Stomach (tissue), 9 donors: Measurements from ENCODE around the gene MLYCD. TPM values are rescaled to one million over a fixed set of nuclear protein-coding genes. Genes with fewer than 3 reads are reported as not detected.

Source experiments
- DNase-seq, 2 donors: peaks; one replicate each; pipeline versions ENCODE4 v3.0.0 to v3.0.0-alpha.2; 2013 to 2019
- H3K27ac ChIP-seq, 5 donors: fragments of 200-600 bp in 4 of 5; sonication (generic) in 4 of 5; one replicate each; pipeline ENCODE4 v1.5.1; 2013 to 2019; ENCODE audit warnings: mild to moderate bottlenecking in 1 of 5, moderate library complexity in 1 of 5
- H3K27me3 ChIP-seq, 3 donors: fragments of 200-600 bp; sonication (generic); one replicate each; pipeline ENCODE4 v1.5.1; 2017 to 2019; ENCODE audit warnings: mixed run types in 1 of 3
- H3K36me3 ChIP-seq, 4 donors: fragments of 200-600 bp; sonication (generic); 1 replicate in 3 of 4; 2 replicates in 1 of 4; pipeline ENCODE4 v1.5.1; 2016 to 2019
- H3K4me1 ChIP-seq, 4 donors: fragments of 200-600 bp; sonication (generic); one replicate each; pipeline ENCODE4 v1.5.1; 2016 to 2019
- H3K4me3 ChIP-seq, 4 donors: fragments of 200-600 bp; sonication (generic) in 3 of 4; one replicate each; pipeline ENCODE4 v1.5.1; 2016 to 2019; ENCODE audit warnings: mild to moderate bottlenecking in 1 of 4
- H3K9me3 ChIP-seq, 4 donors: fragments of 200-600 bp; sonication (generic); one replicate each; pipeline ENCODE4 v1.5.1; 2016 to 2019
- CTCF ChIP-seq, 7 experiments: fragments of 450-650 bp in 4 of 7; fragments of 200-600 bp in 3 of 7; sonication (generic) in 3 of 7; IDR thresholded peaks; one replicate each; pipeline ENCODE4 v1.5.1; 2016 to 2019; ENCODE audit warnings: antibody characterized with exemption in 7 of 7, control low read depth in 2 of 7, mild to moderate bottlenecking in 1 of 7
- EP300 ChIP-seq: sonication (generic); formaldehyde crosslinking; IDR thresholded peaks from one replicate; pipeline ENCODE4 v1.6.1; 2017; ENCODE audit warnings: antibody characterized with exemption
- POLR2A ChIP-seq, 4 donors: fragments of 450-650 bp; IDR thresholded peaks; one replicate each; pipeline ENCODE4 v1.6.1; 2016; ENCODE audit warnings: antibody characterized with exemption in 4 of 4, control low read depth in 2 of 4, mild to moderate bottlenecking in 1 of 4, moderate library complexity in 1 of 4
- POLR2AphosphoS5 ChIP-seq, 3 donors: sonication (generic); formaldehyde crosslinking; IDR thresholded peaks; one replicate each; pipeline ENCODE4 v1.6.1; 2016; ENCODE audit warnings: antibody characterized with exemption in 3 of 3
- WGBS, 5 donors: extraction: QIAGEN DNeasy Blood & Tissue Kit in 3 of 5; methylation state at CpG; one replicate each; pipeline versions ENCODE4 v1.1.5 to v1.1.7; 2013 to 2018; 5-methylcytosine and 5-hydroxymethylcytosine counted together
- intact Hi-C: fragments of 100-400 bp; cut with DNase I; formaldehyde crosslinking; loops from one replicate; pipeline ENCODE4 v1.15.1; 2023; ENCODE audit warnings: low total_unique reads
- polyA plus RNA-seq, 3 donors: library from polyadenylated mRNA; stranded (reverse); fragments of 200-250 nt; gene quantifications; one replicate each; pipeline ENCODE4 v1.2.3, GENCODE V29; 2013
- total RNA-seq, 5 donors: library from RNA; depleted of rRNA; stranded (reverse); fragments of >200 nt; gene quantifications; one replicate each; pipeline versions ENCODE4 v1.1.0 to v1.2.3, GENCODE V29; 2014 to 2016
- donor health status: healthy with polysubstance abuse.
- donor health status: Bipolar disorder and iron deficiency.
- donor health status: healthy.

Gene MLYCD
- total and polyA plus RNA-seq, 8 donors: 2.9 to 43.8 (median 14.4) TPM

- Histone ChIP-seq H3K27me3 (no peaks in the 10 kb centered on the region), H3K9me3 (peaks cover 0 to 14% (median 9%) of the 10 kb centered on the region in 4 donors), H3K27ac (no peak overlapping the region), H3K4me3 (no peak overlapping the region), H3K36me3 (no peaks in the 10 kb centered on the region), H3K4me1 (peaks cover 10 to 19% (median 16%) of the 10 kb centered on the region in 4 donors)
- intact Hi-C loops: no loop called here
- no peak for DNase-seq
- 72 to 88% (median 77%) methylated on average over 4 of the region's 4 CpGs for WGBS, 5 donors
- no peak for TF ChIP-seq CTCF (IDR thresholded peaks at IDR 0.05)
Measured at GRCh38 chr16:83895243-83895642, 3.7 kb upstream of the MLYCD start.

GRCh38 chr16:83895942-83896341 lies 3.0 kb upstream of the MLYCD start:
- Histone ChIP-seq H3K27me3 (no peaks in the 10 kb centered on the region), H3K4me3 (no peak overlapping the region), H3K9me3 (peaks cover 0 to 10% (median 9%) of the 10 kb centered on the region in 4 donors), H3K27ac (no peak overlapping the region), H3K4me1 (peaks cover 15 to 25% (median 23%) of the 10 kb centered on the region in 4 donors), H3K36me3 (no peaks in the 10 kb centered on the region)
- DNase-seq: no peak
- TF ChIP-seq CTCF (IDR thresholded peaks at IDR 0.05) (no peak), POLR2AphosphoS5 (IDR thresholded peaks at IDR 0.05) (no peak)
- intact Hi-C loops: no loop called here
- 79 to 89% (median 84%) methylated on average over 3 of the region's 3 CpGs for WGBS, 5 donors

GRCh38 chr16:83899272-83899897 lies 470 bp downstream of the MLYCD start:
- Histone ChIP-seq H3K27me3 (no peaks in the 10 kb centered on the region), H3K27ac (peak overlapping the region; percentile 94 to 98 (median 96)), H3K36me3 (no peaks in the 10 kb centered on the region), H3K4me1 (peaks cover 17 to 58% (median 41%) of the 10 kb centered on the region in 4 donors), H3K9me3 (no peaks in the 10 kb centered on the region), H3K4me3 (peak overlapping the region; percentile 74 to 91 (median 88))
- whole genome bisulfite sequencing, 5 donors: 0 to 1% (median 1%) methylated on average over 9 to 73 of the region's 73 CpGs
- intact Hi-C loops: no loop called here
- TF ChIP-seq POLR2AphosphoS5 (IDR thresholded peaks at IDR 0.05): peak in 1 of 3 donors; percentile 25
- TF ChIP-seq POLR2A (IDR thresholded peaks at IDR 0.05): no peak
- peak; percentile 61 to 85 for DNase-seq

GRCh38 chr16:83899978-83900377 lies 1.1 kb downstream of the MLYCD start:
- Histone ChIP-seq H3K27ac (peak overlapping the region in 4 of 5 donors; percentile 95 to 98 (median 96)), H3K4me3 (peak overlapping the region; percentile 74 to 91 (median 88)), H3K36me3 (peaks cover 0 to under 1% (median 0%) of the 10 kb centered on the region in 4 donors), H3K27me3 (no peaks in the 10 kb centered on the region), H3K4me1 (peaks cover 17 to 62% (median 41%) of the 10 kb centered on the region in 4 donors), H3K9me3 (no peaks in the 10 kb centered on the region)
- TF ChIP-seq EP300 (no peak), POLR2A (IDR thresholded peaks at IDR 0.05) (no peak), CTCF (IDR thresholded peaks at IDR 0.05) (no peak), POLR2AphosphoS5 (IDR thresholded peaks at IDR 0.05) (no peak)
- no peak for DNase-seq
- intact Hi-C loops: no loop called here
- 53 to 69% (median 61%) methylated on average over 3 of the region's 3 CpGs for WGBS, 5 donors

- peaks cover 17 to 63% (median 41%) of the 10 kb centered on the region in 4 donors for H3K4me1 ChIP-seq
- peaks cover 0 to 6% (median 0%) of the 10 kb centered on the region in 4 donors for H3K36me3 ChIP-seq
- no peaks in the 10 kb centered on the region for H3K27me3 ChIP-seq
- intact Hi-C loops: no loop called here
- 72 to 76% (median 75%) methylated on average over 9 of the region's 9 CpGs for WGBS, 5 donors
- peak overlapping the region in 1 of 5 donors; percentile 12 for H3K27ac ChIP-seq
- TF ChIP-seq CTCF (IDR thresholded peaks at IDR 0.05): no peak
- no peak for TF ChIP-seq POLR2AphosphoS5 (IDR thresholded peaks at IDR 0.05)
- no peak for TF ChIP-seq EP300
- TF ChIP-seq POLR2A (IDR thresholded peaks at IDR 0.05): no peak
- peak overlapping the region in 2 of 4 donors; percentile 74 to 91 for H3K4me3 ChIP-seq
- no peaks in the 10 kb centered on the region for H3K9me3 ChIP-seq
- DNase-seq: no peak
Measured at GRCh38 chr16:83900571-83900970, 1.7 kb downstream of the MLYCD start.
